ENCODE results near the gene SRCAP.
A peak's percentile ranks its signal among the peaks of the same experiment; 100 is the strongest.
"Not testable (repeated sequence)": the region's sequence is repeated elsewhere in the genome, so short reads cannot be mapped to it uniquely, and the experiment has no call there.

The SRCAP gene

DNA sequence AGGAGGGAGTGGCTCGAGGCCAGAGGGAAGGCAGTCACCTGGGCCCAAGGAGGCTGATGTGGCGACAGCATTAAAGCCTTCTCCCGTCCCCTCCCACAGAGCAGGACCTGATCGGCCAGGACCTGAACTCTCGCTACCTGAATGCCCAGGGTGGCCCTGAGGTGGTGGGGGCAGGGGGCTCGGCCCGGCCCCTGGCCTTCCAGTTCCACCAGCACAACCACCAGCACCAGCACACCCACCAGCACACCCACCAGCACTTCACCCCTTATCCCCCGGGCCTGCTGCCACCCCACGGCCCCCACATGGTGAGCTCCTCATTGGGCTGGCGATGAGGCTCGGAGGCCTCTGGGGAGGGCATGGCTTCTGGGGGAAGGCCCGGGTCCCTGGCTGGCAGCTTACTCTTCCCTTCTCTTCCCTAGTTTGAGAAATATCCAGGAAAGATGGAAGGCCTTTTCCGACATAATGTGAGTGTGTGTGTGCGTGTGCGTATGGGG, 34.3 kb upstream of the SRCAP start:
- DNase-seq, result no peak

DNA sequence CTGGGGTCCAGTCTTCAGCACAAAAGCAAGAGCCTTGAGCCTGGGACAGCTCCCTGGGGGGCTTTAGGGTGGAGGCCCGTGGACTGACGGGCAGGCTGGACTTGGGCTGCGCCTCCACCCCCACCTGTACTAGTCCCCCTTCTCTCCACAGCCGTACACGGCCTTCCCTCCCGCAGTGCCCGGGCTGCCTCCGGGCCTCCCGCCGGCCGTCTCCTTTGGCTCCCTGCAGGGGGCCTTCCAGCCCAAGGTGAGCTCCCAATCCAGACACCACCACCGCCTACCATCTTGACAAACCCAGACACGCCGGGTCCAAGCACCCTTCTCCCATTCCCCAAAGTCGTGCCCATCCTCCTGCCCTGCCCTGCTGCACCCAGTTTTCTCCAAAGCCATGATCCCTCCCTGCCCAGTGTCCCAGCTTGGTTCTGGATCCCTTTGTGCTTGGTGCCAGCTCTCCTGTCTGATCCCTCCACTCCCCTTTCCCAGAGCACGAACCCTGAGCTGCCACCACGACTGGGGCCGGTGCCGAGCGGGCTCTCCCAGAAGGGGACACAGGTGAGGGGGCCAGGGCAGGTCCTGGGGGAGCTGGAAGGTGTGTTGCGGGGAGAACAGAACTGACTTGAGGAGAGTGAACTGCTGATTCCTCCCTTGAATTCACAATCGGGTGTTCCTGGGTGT, 33.7 kb upstream of the SRCAP start:
- no peak for DNase-seq

DNA sequence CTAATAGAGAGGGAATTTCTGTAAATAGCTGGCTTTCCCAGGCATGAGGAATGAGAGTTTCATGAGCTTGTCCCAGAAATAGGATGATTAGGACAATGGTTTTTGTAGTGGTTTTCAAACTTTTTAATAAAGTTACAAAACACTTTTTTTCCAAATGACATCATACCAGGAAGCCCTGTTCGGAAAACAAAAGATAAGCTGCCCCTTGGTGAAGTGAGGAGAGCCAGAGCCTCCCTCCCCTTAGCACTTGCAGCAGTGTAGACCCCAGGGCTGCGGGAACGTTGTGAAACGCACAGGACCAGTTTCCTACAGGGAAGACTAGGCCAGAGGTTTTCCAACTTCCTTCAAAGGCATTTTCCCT, 33.2 kb upstream of the SRCAP start:
- DNase-seq, result no peak

- DNase-seq, result no peak
These were observed 32.3 kb upstream of the SRCAP start for GRCh38 chr16:30666681-30667080.

- no peak for DNase-seq
These were observed 31.5 kb upstream of the SRCAP start for GRCh38 chr16:30667361-30667905.

GRCh38 chr16:30668393-30668792, 30.6 kb upstream of the SRCAP start:
- no peak for DNase-seq

GRCh38 chr16:30669026-30669902, 29.7 kb upstream of the SRCAP start:
- DNase-seq, result no peak

- DNase-seq, result no peak
These were observed 28.8 kb upstream of the SRCAP start for GRCh38 chr16:30669903-30670824.

- no peak for DNase-seq
These were observed 23.8 kb upstream of the SRCAP start for GRCh38 chr16:30675143-30675542.

GRCh38 chr16:30677931-30678585, 20.9 kb upstream of the SRCAP start:
- no peak for DNase-seq

- no peak for DNase-seq
These were observed 20.4 kb upstream of the SRCAP start for GRCh38 chr16:30678586-30678970.

DNA sequence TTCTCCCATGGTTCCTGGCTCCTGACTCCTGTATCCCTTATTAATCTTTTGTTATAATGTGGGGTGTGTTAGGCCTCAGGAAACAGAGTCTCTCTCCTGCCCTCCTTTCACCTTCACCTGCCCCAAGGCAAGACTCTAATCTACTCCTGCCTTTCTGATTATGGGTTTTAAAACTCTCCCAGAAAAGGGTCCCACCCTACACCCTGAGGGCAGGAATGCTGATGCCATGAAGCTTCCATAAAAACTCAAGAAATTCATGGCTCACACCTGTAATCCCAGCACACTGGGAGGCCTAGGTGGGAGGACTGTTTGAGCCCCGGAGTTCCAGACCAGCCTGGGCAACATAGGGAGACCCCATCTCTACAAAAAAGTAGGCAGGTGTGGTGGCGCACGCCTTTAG, 18.6 kb upstream of the SRCAP start:
- DNase-seq, result no peak

GRCh38 chr16:30688701-30689100, 10.3 kb upstream of the SRCAP start:
- no peak for DNase-seq

GRCh38 chr16:30691907-30692306, 7.1 kb upstream of the SRCAP start:
- DNase-seq, result no peak

DNA sequence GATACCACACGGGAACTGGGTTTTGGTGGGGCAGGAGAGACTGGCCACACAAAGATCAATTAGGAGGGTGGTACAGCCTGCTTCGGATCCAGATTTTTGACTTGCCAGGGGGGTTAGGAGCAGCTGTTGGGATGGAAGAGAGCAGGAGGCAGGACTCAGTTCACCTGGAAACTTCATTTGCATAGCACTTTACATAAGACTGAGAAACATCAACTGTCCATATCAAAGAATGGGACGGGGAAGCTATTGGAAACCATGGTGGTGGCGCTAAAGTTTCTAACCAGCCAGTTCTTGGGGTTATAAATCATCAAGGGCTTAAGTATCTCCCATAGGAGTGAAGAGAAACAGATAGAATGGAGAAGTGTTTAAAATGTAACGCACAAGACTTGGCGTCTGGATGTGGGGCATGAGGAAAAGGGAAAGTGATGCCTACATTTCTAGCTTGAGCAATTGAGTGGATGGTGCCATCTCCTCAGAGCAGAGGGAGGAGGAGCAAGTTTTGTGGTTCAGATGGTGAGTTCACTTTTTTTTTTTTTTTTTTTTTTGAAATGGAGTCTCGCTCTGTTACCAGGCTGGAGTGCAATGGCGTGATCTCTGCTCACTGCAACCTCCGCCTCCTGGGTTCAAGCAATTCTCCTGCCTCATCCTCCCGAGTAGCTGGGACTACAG, 6.4 kb upstream of the SRCAP start:
- no peak for DNase-seq

GRCh38 chr16:30694926-30695693, 3.9 kb upstream of the SRCAP start:
- DNase-seq, result no peak

- DNase-seq, result not testable (repeated sequence)
These were observed 2.3 kb upstream of the SRCAP start for GRCh38 chr16:30696646-30697045.

GRCh38 chr16:30697264-30698138, 1.5 kb upstream of the SRCAP start:
- DNase-seq, result no peak

- peak; percentile 91 for DNase-seq
These were observed 694 bp upstream of the SRCAP start for GRCh38 chr16:30698139-30698815.

All from NCI-H2107 (cell line).